ENCODE results near the gene OPRL1.
"Not testable (repeated sequence)": the region's sequence is repeated elsewhere in the genome, so short reads cannot be mapped to it uniquely, and the experiment has no call there.

The OPRL1 gene

DNA sequence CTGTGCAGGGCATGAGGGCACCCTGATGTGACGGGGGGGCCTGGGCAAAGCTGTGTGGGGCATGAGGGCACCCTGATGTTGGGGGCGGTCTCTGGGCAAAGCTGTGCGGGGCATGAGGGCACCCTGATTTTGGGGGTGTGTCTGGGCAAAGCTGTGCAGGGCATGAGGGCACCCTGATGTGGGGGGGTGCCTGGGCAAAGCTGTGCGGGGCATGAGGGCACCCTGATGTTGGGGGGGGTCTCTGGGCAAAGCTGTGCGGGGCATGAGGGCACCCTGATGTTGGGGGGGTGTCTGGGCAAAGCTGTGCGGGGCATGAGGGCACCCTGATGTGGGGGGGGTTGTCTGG, 37.5 kb downstream of the OPRL1 start:
- not testable (repeated sequence) for DNase-seq (ENCODE audit: low read depth)

DNA sequence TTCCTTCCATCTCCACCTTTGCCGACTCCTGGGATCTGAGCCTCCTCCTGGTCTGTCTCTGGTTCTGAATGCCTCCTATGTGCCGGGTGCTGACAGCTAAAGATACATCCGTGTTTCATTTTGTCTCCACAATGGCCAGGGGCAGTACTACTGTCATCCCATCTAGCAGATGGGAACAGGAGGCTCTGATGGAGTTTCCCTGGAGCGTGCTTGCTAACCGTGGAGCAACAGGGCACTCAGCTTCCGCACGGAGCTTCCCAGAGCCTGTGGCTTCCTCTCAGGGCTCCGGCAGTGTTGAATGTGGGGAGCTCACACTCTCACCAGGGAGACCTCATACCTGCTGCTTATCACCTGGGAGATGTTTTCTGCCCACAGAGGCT, 39.4 kb downstream of the OPRL1 start:
- no peak for DNase-seq (ENCODE audit: low read depth)

- DNase-seq (ENCODE audit: low read depth): no peak
These were observed 39.9 kb downstream of the OPRL1 start for GRCh38 chr20:64119681-64120341.

GRCh38 chr20:64121586-64121985, 41.7 kb downstream of the OPRL1 start:
- DNase-seq (ENCODE audit: low read depth): no peak

GRCh38 chr20:64122927-64123326, 43.0 kb downstream of the OPRL1 start:
- DNase-seq (ENCODE audit: low read depth): not testable (repeated sequence)

DNA sequence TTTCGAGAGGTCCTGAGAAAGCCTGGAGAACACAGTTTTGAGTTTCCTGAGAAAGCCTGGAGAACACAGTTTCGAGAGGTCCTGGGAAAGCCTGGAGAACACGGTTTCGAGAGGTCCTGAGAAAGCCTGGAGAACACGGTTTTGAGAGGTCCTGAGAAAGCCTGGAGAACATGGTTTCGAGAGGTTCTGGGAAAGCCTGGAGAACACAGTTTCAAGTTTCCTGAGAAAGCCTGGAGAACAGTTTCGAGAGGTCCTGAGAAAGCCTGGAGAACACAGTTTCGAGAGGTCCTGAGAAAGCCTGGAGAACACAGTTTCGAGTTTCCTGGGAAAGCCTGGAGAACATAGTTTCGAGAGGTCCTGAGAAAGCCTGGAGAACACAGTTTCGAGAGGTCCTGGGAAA, 43.6 kb downstream of the OPRL1 start:
- not testable (repeated sequence) for DNase-seq (ENCODE audit: low read depth)

GRCh38 chr20:64129146-64129782, 49.4 kb downstream of the OPRL1 start:
- no peak for DNase-seq (ENCODE audit: low read depth)

- no peak for DNase-seq (ENCODE audit: low read depth)
These were observed 50.4 kb downstream of the OPRL1 start for GRCh38 chr20:64130271-64130670.

DNA sequence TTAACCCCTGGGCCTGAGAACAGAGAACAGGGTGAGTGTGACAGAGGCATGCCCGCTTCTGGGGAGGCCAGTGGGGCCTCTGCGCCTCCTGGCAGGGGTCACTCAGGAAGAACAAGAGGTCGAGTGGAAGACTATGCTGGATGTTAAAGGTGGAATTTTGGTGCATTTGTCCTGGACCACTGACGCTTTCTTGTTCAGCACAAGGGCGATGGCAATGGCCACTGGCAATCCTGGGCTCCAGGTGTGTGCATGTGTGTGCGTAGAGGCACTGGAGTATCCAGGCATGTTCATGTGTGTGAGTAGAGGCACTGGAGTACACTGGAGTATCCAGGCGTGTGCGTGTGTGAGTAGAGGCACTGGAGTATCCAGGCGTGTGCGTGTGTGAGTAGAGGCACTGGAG, 51.0 kb downstream of the OPRL1 start:
- DNase-seq (ENCODE audit: low read depth): no peak

DNA sequence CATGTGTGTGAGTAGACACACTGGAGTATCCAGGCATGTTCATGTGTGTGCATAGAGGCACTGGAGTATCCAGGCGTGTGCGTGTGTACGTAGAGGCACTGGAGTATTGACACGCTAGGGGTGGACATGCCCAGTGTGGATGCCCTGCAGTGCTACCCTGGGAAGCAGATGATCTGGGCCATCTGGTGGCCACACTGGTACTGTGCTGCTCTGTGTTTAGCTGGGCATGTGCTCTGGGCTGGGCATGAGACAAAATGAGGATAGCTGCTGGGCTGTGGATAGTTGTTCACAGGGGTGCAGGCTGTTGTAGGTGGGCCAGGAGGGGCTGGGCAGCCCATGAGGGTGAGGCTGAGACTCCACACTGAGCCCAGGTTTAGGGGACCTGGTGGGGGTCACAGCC, 51.5 kb downstream of the OPRL1 start:
- no peak for DNase-seq (ENCODE audit: low read depth)

GRCh38 chr20:64133951-64134407, 54.1 kb downstream of the OPRL1 start:
- no peak for DNase-seq (ENCODE audit: low read depth)

GRCh38 chr20:64134744-64135143, 54.9 kb downstream of the OPRL1 start:
- not testable (repeated sequence) for DNase-seq (ENCODE audit: low read depth)

DNA sequence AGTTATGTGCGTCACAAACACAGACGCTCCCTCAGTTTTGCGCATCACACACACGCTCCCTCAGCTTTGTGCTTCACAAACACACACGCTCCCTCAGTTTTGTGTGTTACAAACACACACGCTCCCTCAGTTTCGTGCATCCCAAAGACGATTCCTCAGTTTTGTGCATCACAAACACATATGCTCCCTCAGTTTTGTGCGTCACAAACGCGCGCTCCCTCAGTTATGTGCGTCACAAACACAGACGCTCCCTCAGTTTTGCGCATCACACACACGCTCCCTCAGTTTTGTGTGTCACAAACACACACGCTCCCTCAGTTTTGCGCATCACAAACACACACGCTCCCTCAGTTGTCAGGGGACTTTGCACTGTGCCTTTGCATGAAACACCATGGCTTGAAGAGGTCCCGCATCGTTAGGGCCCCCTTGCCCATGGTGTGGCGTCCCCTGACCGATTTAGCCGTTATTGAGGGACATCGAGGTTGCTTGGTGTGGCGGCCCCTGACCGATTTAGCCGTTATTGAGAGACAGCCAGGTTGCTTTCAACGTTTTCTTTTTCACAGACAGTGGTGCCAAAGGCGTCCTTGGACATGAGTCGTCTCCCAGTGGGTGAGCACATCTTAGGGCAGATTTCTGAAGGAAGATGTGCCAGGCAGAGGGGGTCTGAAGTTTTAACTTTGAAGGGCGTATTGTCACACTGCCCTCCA, 56.3 kb downstream of the OPRL1 start:
- DNase-seq (ENCODE audit: low read depth): no peak

DNA sequence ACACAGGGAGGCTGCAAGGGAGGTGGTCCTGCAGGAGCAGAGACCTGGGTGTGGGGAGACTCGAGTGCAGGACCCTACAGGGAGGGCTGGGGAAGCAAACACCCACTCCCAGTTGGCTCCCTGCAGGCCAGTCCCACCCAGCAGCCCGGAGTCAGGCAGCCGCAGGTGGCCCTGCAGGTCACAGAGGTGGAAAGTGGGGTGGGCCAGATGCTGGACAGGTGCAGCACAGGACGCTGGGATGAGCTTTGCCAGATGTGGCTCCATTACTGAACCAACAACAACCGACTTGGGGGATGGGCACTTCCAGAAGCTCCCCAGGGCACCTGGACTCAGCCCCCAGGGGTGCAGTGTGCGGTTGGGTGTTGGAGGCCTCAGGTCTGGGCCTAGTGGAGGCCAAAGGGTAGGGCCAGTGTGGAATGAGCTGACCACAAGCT, 57.7 kb downstream of the OPRL1 start:
- DNase-seq (ENCODE audit: low read depth): no peak

DNA sequence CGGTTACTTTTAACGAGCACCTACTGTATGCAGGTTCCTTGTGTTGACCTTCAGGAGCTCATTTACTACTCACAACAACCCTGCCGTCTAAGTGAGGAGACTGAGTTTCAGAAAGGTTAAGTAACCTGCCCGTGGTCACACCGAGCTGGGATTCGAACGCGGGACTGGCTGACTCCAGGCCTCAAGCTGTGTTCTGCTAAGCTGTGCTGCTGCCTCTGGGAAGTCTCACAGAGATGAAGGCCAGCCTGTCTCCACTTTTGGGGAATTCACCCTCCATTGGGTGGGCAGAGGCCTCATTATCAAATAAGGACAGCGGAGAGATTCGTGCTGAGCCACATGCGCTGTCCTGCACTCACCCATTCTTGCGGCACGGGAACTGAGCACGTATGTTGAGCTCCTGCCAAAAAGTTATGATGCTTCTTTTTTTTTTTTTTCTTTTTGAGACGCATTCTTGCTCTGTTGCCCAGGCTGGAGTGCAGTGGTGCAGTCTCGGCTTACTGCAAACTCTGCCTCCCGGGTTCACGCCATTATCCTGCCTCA, 58.5 kb downstream of the OPRL1 start:
- no peak for DNase-seq (ENCODE audit: low read depth)

DNA sequence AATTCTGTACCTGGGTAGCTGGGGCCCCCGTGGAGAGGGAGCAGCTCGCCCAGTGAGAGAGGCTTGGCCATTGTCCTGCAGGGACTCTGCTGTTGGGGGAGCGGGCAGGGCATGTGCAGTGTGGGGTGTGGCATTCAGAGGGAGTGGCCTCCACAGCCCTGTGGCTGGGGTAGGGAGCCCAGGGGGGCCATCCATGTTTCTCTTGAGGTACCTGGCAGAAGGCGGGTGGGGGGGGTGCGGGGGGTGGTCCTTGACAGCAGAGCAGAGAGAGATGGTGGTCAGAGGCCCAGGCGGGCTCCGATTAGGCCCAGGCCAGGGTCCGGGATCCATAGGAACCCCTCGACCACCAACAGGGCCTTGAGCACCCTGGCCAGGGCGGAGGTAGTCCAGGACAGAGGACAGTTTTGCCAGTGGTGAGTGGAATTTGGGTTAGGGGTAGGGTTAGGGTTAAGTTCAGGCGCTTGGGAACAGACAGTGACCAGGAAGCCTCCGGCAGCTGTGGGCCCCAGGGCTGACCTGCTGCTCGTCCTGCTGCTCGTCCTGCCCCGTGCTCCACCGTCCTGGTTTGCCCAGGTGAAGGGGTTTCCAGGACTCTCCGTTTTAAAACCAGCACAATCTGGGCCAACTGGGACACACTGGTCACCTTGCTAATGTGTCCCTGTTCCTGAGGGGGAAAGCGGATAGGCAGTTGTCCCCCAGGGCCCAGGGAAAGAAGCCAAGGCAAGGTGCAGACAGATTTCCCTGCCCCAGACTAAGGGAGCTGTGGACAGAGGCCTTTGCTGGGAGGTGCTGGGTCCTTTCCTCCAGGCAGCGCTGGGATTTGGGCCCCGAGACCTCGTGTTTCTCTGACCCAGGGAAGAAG, 59.5 kb downstream of the OPRL1 start:
- no peak for DNase-seq (ENCODE audit: low read depth)

- DNase-seq (ENCODE audit: low read depth): no peak
These were observed 60.4 kb downstream of the OPRL1 start for GRCh38 chr20:64140061-64140931.

GRCh38 chr20:64140956-64141355, 61.1 kb downstream of the OPRL1 start:
- no peak for DNase-seq (ENCODE audit: low read depth)

GRCh38 chr20:64142590-64142989, 62.7 kb downstream of the OPRL1 start:
- DNase-seq (ENCODE audit: low read depth): no peak

- no peak for DNase-seq (ENCODE audit: low read depth)
These were observed 63.3 kb downstream of the OPRL1 start for GRCh38 chr20:64143018-64143801.
